ENCODE data around the gene LILRB4.
"Not testable (repeated sequence)": the region's sequence is repeated elsewhere in the genome, so short reads cannot be mapped to it uniquely, and the experiment has no call there.

LILRB4 gene

GRCh38 chr19:54653181-54653809 is 9.5 kb upstream of the LILRB4 start:
- DNase-seq, result no peak

GRCh38 chr19:54654447-54655321 is 8.1 kb upstream of the LILRB4 start:
- DNase-seq, result no peak

- DNase-seq, result no peak
These were observed 3.5 kb upstream of the LILRB4 start for GRCh38 chr19:54659300-54659699.

GRCh38 chr19:54660306-54660705 is 2.5 kb upstream of the LILRB4 start:
- DNase-seq, result no peak

- DNase-seq, result no peak
These were observed 1.8 kb upstream of the LILRB4 start for GRCh38 chr19:54660964-54661363.

GRCh38 chr19:54661846-54662481 is 821 bp upstream of the LILRB4 start:
- no peak for DNase-seq

- DNase-seq, result no peak
These were observed 2.7 kb downstream of the LILRB4 start for GRCh38 chr19:54665530-54665929.

GRCh38 chr19:54667217-54667616 is 4.4 kb downstream of the LILRB4 start:
- DNase-seq, result no peak

GRCh38 chr19:54668353-54668752 is 5.6 kb downstream of the LILRB4 start:
- DNase-seq, result no peak

- DNase-seq, result no peak
These were observed 8.0 kb downstream of the LILRB4 start for GRCh38 chr19:54670576-54671357.

- DNase-seq, result no peak
These were observed 10.4 kb downstream of the LILRB4 start for GRCh38 chr19:54673222-54673621.

GRCh38 chr19:54674021-54674617 is 11.3 kb downstream of the LILRB4 start:
- no peak for DNase-seq

- not testable (repeated sequence) for DNase-seq
These were observed 13.5 kb downstream of the LILRB4 start for GRCh38 chr19:54676210-54676834.

GRCh38 chr19:54677217-54677616 is 14.4 kb downstream of the LILRB4 start:
- DNase-seq, result no peak

GRCh38 chr19:54681596-54681995 is 18.8 kb downstream of the LILRB4 start:
- not testable (repeated sequence) for DNase-seq

- no peak for DNase-seq
These were observed 19.6 kb downstream of the LILRB4 start for GRCh38 chr19:54682306-54682856.

- no peak for DNase-seq
These were observed 21.7 kb downstream of the LILRB4 start for GRCh38 chr19:54684527-54684926.

- DNase-seq, result no peak
These were observed 29.0 kb downstream of the LILRB4 start for GRCh38 chr19:54691582-54692297.

- no peak for DNase-seq
These were observed 29.5 kb downstream of the LILRB4 start for GRCh38 chr19:54692298-54692615.

- DNase-seq, result no peak
These were observed 31.9 kb downstream of the LILRB4 start for GRCh38 chr19:54694648-54695047.

- no peak for DNase-seq
These were observed 33.3 kb downstream of the LILRB4 start for GRCh38 chr19:54696117-54696548.
